HG02885 (cell line): ENCODE measurements around the gene PSEN1.

ENCODE experiments used
- ATAC-seq: cut with Tn5 transposase; IDR thresholded peaks from one replicate; pipeline ENCODE4 v1.9.1; 2021; ENCODE audit warnings: mild to moderate bottlenecking; ENCODE audit not compliant: unreplicated experiment, poor library complexity

The PSEN1 gene

GRCh38 chr14:73211251-73212040 is 75.1 kb downstream of the PSEN1 start:
- no peak for ATAC-seq

- ATAC-seq = no peak
Measured at GRCh38 chr14:73216030-73216429, 79.7 kb downstream of the PSEN1 start.

DNA sequence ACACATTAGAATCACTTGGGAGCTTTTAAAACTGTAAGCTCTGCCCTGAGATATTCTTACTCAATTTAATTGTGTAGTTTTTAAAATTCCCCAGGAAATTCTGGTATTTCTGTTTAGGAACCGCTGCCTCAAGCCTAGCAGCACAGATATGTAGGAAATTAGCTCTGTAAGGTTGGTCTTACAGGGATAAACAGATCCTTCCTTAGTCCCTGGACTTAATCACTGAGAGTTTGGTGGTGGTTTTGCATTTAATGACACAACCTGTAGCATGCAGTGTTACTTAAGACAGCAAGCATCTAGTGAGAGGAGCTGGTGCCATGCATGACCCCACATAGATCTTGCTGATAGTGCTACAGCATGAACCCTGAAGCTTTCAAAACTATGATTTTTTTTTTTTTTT is 81.1 kb downstream of the PSEN1 start:
- no peak for ATAC-seq

DNA sequence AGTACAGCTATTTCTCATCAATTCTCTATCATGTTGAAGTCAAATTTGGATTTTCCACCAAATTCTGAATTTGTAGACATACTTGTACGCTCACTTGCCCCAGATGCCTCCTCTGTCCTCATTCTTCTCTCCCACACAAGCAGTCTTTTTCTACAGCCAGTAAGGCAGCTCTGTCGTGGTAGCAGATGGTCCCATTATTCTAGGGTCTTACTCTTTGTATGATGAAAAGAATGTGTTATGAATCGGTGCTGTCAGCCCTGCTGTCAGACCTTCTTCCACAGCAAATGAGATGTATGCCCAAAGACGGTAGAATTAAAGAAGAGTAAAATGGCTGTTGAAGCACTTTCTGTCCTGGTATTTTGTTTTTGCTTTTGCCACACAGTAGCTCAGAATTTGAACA is 83.8 kb downstream of the PSEN1 start:
- ATAC-seq = no peak

DNA sequence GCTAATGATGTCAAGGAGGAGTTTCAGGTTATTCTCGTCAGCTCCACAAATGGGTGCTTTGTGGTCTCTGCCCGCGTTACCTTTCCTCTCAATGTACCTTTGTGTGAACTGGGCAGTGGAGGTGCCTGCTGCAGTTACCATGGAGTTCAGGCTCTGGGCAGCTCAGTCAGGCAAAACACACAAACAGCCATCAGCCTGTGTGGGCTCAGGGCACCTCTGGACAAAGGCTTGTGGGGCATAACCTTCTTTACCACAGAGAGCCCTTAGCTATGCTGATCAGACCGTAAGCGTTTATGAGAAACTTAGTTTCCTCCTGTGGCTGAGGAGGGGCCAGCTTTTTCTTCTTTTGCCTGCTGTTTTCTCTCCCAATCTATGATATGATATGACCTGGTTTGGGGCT is 84.3 kb downstream of the PSEN1 start:
- no peak for ATAC-seq

GRCh38 chr14:73221945-73222344 is 85.6 kb downstream of the PSEN1 start:
- no peak for ATAC-seq

DNA sequence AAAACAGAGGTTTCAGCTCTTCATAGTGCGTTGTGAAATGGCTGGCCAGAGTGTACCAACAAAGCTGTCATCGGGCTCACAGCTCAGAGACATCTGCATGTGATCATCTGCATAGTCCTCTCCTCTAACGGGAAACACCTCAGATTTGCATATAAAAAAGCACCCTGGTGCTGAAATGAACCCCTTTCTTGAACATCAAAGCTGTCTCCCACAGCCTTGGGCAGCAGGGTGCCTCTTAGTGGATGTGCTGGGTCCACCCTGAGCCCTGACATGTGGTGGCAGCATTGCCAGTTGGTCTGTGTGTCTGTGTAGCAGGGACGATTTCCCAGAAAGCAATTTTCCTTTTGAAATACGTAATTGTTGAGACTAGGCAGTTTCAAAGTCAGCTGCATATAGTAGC is 86.7 kb downstream of the PSEN1 start:
- ATAC-seq = peak; percentile 44

GRCh38 chr14:73225496-73225895 is 89.2 kb downstream of the PSEN1 start:
- ATAC-seq = no peak

- no peak for ATAC-seq
Measured at GRCh38 chr14:73227812-73228781, 91.8 kb downstream of the PSEN1 start.

DNA sequence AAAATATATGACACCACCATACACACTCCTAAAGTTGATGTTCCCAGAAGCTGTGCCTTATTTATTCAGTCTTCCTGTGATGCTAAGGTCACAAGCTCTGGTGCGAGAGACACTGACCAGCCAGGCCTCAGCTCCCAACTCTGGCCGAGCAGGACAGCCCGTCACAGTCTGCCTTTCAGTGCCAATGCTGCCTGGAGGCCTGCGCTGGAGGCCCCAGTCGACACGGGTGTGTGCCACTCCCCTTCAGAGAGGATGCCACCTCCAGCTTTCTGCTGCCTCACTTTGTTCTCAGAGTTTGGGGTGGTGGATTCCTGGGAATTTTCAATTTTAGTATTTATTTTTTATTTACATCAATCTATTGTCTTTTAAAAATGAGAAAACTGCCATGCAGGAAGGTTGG is 93.7 kb downstream of the PSEN1 start:
- no peak for ATAC-seq

GRCh38 chr14:73231981-73232851 is 95.9 kb downstream of the PSEN1 start:
- no peak for ATAC-seq

- no peak for ATAC-seq
Measured at GRCh38 chr14:73232984-73233383, 96.7 kb downstream of the PSEN1 start.

DNA sequence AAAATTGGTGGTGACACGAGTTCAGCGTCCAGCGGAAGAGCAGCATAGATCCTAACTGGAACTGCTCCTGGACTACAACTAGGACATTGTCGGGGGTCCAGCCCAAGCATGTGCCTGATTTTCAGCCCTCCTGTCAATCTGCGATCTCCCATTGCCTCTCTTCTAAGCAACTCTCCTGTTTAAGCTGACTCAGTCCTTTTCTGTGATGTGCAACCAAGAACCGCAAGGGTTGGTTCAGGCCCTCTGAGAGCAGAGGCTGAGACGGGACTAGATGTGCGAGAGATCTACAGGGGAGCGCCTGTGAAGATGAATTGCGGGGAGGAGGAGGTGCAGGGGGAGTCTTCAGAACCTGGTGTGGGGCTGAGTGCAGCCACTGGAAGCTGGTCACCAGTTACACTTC is 97.3 kb downstream of the PSEN1 start:
- no peak for ATAC-seq

DNA sequence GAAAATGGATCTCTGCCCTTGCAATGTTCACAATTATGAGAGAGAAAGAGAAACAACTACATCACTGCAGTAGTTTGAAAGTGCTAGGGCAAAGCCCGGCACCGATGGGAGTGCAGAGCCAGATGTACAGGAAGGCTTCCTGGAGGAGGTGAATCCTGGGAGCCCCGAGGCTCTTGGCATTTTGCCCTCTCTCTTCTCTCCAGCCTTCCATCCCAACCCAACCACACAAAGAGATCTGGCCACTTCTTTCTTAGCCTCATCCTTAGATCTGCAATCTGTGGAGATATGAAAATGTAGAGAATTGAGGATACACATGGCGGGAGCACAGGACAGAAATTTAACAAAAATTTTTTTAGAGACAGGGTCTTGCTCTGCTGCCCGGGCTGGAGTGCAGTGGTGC is 97.7 kb downstream of the PSEN1 start:
- no peak for ATAC-seq

DNA sequence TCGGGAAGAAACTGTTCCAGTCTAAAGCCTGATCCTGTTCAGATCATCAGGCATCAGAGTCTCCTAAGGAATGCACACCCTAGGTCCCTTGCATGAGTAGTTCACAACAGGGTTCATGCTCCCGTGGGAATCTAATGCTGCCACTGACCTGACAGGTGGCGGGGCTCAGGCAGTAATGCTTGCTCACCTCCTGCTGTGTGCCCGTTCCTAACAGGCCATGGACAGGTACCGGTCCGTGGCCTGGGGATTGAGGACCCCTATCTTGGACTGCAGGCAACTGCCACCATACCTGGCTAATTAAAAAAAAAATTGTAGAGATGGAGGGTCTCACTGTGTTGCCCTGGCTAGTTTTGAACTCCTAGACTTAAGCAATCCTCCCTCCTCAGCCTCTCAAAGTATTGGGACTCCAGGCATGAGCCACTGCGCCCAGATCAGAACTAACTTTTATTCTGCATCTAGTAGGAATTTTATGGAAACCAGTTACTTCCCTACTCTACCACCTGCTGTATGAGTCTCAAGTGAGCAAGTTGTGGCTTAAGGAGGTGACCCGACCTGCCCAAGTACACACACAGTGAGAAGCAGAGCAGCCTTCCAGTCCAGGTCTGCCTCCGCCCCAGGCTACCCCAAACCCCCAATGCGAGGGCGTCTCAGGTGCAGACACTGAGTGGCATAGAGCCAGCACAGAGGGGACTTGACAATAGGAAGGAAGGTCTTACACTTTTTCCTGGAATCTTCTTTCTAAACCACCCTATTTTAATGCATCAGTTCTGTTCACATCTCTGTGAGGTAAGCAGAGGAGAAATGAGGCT is 98.5 kb downstream of the PSEN1 start:
- ATAC-seq = no peak

GRCh38 chr14:73235531-73236155 is 99.3 kb downstream of the PSEN1 start:
- no peak for ATAC-seq

DNA sequence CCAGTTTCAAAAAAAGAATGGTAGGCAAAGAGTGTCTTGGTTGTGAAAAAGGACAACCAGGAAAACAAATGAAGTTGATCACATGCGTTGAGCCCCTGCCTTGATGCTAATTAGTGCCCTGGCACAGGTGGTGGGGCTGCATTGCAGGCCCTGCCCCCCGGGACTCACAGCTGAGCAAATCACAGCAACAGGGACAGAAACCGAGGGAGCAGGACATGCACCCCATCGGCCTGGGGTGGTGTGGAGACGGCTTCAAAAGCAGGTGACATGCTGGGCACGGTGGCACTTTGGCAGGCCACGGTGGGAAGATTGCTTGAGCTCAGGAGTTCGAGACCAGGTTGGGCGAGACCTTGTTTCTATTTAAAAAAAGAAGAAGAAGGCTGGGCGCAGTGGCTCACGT is 99.8 kb downstream of the PSEN1 start:
- no peak for ATAC-seq

- ATAC-seq = no peak
Measured at GRCh38 chr14:73236752-73237218, 100.5 kb downstream of the PSEN1 start.

- no peak for ATAC-seq
Measured at GRCh38 chr14:73237219-73237785, 101.0 kb downstream of the PSEN1 start, which contains the start of gene PAPLN. Gene PAPLN (plus strand): TSS chr14:73237506. CDS start chr14:73239779, 2,273 bp downstream.
